ENCODE measurements around the gene AGAP1.

AGAP1 gene

DNA sequence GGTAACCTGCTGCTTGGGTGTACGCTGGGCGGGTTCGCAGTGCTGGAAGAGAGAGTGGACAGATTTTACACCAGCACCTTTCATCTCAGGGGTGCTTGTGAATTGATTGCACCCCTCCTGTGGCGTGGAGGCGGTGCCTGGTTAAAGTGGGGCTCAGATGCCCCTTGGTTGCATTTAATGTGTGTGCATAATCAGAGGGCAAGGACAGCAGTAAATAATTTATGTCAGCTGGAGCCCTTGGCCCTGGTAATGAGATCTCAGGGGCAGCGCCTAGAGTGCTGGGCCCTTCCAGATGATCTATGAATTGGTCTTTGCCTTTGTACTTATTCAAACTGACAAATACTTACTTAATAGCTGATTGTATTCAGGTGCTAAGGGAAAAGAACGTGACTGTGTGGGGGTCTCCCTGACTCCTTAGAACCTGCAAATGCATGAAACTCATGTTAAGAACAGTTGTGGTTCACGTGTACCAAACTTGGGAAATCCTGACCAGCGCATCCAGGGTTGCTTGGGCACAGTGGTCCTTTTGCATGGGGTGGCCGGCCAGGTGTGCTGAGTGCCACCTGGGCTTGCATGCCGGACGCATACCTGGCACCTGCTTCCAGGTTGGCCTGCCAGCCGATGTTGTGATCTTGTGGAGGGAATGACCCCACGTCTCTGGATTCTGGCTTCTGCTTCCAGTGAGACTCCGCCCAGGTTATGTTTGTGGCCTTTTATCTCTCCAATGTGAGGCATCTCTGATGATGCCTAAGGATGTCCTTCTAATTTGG, 118.5 kb downstream of the AGAP1 start:
- DNase-seq: peak; percentile 92

DNA sequence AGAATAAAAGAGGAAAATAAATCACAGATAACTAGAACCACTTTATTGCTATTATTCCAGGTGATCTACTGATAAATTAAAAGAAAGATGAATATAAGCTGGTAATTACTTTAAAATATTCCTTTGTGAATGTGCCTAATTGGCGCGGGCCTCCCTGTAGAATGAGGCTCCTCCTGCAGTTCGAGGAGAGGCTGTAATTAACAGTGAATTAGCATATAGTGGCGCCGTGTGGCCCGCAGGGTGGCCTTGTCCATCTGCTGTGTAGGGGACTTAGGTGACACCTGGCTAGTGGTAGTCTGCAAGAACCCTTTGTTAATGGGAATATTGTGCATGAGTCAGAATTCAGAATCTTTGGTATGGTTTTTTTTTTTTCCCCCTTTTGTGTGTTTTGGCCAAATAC, 119.8 kb downstream of the AGAP1 start:
- DNase-seq: peak; percentile 86

- DNase-seq: no peak
These were observed 120.5 kb downstream of the AGAP1 start for GRCh38 chr2:235614176-235614860.

GRCh38 chr2:235614900-235615712, 121.3 kb downstream of the AGAP1 start:
- DNase-seq: no peak

DNA sequence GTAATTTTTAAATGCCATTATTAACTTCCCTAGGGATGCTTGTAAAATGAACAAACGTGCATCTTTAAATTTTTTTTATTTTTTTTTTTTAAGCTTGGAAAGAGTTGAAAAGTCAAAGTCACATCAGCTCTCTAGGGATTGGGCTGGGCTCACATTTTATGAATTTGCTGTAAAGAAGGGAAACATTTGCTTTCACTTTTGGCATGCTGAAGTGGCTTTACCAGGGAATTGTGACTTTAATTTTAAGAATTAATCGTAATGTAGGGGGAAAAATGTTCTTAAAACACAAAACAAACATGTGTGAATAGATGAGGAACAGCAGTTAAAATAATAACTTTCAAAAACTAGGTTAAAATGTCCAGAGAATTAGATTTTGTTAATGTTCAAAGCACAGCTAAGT, 123.0 kb downstream of the AGAP1 start:
- no peak for DNase-seq

DNA sequence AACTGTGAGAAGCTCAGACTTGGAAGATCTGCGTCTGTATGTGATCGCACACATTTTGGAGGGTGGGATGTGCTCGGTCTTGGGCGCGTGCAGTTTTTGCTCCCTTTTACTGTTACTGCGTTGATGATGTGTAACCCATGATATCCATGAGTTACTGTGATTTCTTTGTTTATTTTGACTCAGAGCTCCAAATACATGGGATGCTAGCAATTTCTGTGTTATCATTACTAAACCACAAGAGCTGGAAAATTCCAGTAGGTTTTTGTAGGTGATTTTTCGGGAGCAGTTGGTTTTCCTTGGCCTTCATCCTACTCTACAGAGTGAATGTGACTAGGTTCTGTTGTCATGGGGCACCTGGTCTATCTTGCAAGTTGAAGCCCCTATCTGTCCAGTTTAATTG, 124.2 kb downstream of the AGAP1 start:
- DNase-seq: no peak

GRCh38 chr2:235619544-235619943, 125.7 kb downstream of the AGAP1 start:
- no peak for DNase-seq

DNA sequence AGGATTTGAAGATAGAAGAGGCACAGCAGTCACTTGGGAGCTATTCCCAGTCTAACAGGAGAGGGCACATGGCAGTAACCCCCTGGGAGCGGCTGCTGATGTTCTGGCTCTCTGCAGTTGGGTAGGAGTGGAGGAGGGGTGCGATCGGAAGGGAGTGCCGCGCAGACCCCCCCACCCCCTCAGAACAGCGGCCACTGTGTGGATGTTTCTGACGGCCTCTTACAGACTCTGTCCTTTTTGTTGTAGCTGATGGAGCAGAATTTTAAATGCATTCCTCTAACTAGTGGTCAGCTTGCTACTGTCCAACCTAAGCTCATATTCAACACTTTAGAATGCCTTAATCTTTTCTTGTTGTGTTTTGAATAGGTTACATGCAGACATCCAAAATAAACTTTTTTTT, 127.9 kb downstream of the AGAP1 start:
- no peak for DNase-seq

DNA sequence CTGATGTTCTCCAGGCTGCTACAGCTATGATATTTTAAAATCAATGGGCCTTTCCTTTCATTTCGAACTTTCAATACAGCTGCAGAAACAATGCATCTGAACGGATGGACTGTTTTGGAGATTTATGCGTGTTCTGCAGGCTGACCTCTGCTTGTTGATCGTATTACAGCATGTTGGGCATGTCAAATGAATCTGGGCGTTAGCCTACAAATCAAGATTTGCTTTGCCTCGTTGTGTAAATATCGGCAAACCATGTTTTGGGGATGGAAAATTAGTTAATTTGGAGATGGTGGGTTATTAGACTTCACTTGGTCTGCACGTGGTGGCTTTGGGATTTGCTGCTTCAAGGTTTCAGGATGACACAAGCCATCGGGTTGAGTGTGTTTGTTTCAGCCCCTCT, 129.3 kb downstream of the AGAP1 start:
- no peak for DNase-seq

DNA sequence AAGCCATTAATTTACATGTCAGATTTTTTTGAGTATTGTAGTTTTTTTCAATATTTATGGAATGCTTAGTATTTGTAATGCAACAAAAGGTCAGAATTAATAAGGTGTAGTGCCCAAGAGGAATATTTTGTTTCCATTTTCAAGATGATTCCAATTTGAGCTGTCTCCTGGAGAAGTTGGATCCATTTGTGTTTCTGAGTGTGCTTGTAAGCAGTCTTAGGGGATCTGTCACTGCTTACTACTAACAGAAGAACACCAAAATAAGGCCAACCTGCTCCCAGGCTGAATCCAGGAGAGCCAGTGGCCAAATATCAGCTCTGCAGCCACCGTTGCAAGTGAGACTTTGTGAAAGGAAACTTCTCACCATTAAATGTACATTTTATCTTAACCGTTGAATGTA, 129.9 kb downstream of the AGAP1 start:
- no peak for DNase-seq

DNA sequence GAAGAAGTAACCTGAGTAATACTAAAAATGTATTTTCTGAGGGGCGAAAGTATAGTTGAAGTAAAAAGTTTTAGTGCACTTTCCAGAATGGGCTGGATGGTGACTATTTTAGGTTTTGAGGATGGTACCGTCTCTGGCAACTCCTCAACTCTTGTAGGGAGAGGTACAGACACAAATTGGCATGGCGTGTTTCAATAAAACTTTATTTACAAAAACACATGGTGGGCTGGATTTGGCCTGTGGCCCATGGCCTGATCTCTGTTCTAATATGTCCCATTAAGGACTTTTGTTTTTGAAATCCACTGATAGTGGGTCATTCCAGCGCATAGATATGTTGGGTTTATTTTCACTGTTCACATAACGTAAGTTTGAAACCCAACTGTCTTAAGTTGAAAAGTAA, 132.8 kb downstream of the AGAP1 start:
- no peak for DNase-seq

DNA sequence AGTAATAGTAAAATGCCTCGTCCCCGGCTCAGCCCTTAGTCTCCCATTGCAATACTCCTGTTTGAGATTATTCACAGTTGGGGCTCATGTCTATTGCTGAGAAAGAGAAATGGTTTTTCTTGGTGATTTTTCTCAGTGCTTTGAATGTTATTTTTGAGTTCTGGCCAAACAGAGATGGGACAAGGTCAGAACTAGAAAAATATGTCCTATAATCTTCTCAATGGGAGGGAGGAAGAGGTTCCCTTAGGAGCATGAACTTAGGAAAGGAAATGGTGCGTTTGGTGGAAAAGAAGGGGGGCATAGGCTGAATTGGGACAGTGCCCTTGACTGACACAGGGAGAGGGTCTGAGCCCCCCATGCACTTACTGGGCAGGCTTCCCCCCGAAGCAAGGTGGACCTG, 133.8 kb downstream of the AGAP1 start:
- DNase-seq: no peak

GRCh38 chr2:235630718-235631296, 137.0 kb downstream of the AGAP1 start:
- no peak for DNase-seq

DNA sequence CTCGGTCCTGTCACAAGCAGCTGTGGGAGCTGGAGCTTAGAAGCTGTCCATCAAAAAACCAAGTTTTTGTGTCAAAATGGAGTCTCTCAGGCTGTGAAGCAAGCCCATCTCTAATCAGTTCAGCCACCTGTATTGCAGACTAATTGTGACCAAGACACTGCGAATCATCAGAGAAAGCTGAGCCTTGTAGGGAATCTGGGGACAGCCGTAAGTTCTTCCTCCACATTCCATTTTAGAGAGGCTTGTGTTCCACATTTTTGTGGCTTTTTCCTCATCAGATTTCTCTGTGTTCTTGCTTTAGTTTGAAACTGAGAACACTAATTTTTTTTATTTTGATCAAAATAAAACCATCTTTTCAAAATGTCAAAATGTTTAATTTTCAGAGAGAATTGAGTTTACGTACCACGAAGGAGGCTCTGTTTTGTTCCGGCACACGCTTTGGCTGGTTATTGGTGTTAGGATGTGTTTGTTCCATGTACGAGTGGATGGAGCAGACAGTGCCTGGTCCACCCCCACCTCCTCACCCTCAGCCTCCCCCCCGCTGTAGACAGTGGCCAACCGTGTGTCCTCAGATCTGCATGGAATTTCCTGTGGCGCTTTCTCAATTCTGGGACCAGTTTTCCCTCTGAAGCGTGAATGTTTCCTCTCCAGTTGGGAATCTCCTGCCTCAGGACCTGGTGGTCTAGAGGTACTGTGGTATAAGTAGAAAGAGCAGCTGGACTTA, 140.8 kb downstream of the AGAP1 start:
- no peak for DNase-seq

DNA sequence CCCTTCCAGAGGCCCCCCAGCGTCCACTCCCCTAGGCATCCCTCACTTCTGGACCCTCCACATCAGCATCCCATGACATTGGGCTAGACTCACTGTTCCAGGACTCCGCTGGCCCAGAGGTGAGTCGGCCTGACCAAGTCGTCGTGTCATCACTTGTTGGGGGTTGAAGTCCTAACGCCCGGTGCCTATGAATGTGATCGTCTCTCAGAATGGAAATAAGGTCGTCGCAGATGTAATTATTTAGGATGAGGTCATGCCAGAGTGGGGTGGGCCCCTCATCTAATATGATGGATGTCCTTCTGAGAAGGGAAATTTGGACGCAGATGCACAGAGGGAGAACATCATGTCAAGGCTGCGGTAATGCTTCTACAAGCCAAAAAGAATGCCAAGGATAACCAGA, 142.7 kb downstream of the AGAP1 start:
- no peak for DNase-seq

- no peak for DNase-seq
These were observed 144.1 kb downstream of the AGAP1 start for GRCh38 chr2:235637896-235638295.

GRCh38 chr2:235638541-235639427, 144.9 kb downstream of the AGAP1 start:
- no peak for DNase-seq

- no peak for DNase-seq
These were observed 145.6 kb downstream of the AGAP1 start for GRCh38 chr2:235639428-235639773.

- DNase-seq: no peak
These were observed 146.0 kb downstream of the AGAP1 start for GRCh38 chr2:235639885-235640284.

DNA sequence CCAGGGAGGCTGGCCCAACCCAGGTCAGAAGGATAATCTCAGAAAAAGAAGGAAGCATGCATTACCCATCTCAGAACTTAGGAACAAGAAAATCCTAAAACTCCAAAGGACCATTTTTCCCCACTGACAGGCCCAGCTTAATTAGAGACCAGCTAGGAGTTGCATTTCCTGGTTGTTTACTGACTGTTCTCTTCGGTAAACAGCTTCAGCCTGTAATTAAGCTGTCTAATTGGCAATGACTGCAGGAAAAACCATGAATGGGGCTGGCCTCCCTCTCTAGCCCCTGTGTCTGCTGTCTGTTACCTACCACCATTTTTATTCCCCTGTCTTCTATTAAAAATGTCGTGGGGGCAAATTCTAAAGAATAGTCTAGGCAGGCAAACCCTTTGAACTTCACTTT, 146.5 kb downstream of the AGAP1 start:
- no peak for DNase-seq

GRCh38 chr2:235640926-235641723, 147.3 kb downstream of the AGAP1 start:
- no peak for DNase-seq

All from NCI-H1417 treated with DMSO at 0.1 percent for 48 hours (cell line).